Activated T-helper 17 cell treated with anti-CD3 and anti-CD28 coated beads, Interleukin-2, amount 50 U/mL, for 72 hours (primary cell): ENCODE measurements around the gene ING3. TPM values are rescaled to one million over a fixed set of nuclear protein-coding genes. Genes with fewer than 3 reads are reported as not detected.

Source experiments
- ATAC-seq: fragments of 150-1000 bp; cut with Tn5 transposase; replicated peaks from 2 replicates; pipeline ENCODE4 v1.10.0; 2021; ENCODE audit warnings: mild to moderate bottlenecking, moderate library complexity
- H3K27ac Mint-ChIP-seq: one replicate; pipeline ENCODE4 v1.8.0; 2022; ENCODE audit warnings: mixed read lengths
- H3K27me3 Mint-ChIP-seq: one replicate; pipeline ENCODE4 v1.8.0; 2022; ENCODE audit warnings: mixed read lengths
- H3K36me3 Mint-ChIP-seq: one replicate; pipeline ENCODE4 v1.8.0; 2022; ENCODE audit warnings: low read depth, mild to moderate bottlenecking, mixed read lengths
- H3K4me1 Mint-ChIP-seq: one replicate; pipeline ENCODE4 v1.8.0; 2022; ENCODE audit warnings: mixed read lengths
- H3K4me3 Mint-ChIP-seq: one replicate; pipeline ENCODE4 v1.8.0; 2022; ENCODE audit warnings: mild to moderate bottlenecking, mixed read lengths
- H3K9me3 Mint-ChIP-seq: one replicate; pipeline ENCODE4 v1.8.0; 2022; ENCODE audit warnings: mixed read lengths
- total RNA-seq, 2 donors: library from RNA; stranded (reverse); gene quantifications; one replicate each; pipeline ENCODE4 v1.2.3, GENCODE V29; 2022

The ING3 gene
- total RNA-seq, 2 donors from 2014 or later, result 21.9 to 29.9 TPM

GRCh38 chr7:120989257-120990220, 39.0 kb downstream of the ING3 start:
- peaks cover 4% of the 10 kb centered on the region for H3K4me1 Mint-ChIP-seq
- peak overlapping the region; percentile 70 for H3K4me3 Mint-ChIP-seq
- peaks cover 43% of the 10 kb centered on the region for H3K27me3 Mint-ChIP-seq
- ATAC-seq, result no peak
- no peaks in the 10 kb centered on the region for H3K36me3 Mint-ChIP-seq
- no peak overlapping the region for H3K27ac Mint-ChIP-seq
- H3K9me3 Mint-ChIP-seq, result no peaks in the 10 kb centered on the region

GRCh38 chr7:120990468-120991118, 40.0 kb downstream of the ING3 start:
- Mint-ChIP-seq H3K27ac (no peak overlapping the region), H3K27me3 (peaks cover 50% of the 10 kb centered on the region), H3K9me3 (no peaks in the 10 kb centered on the region), H3K4me1 (peaks cover 4% of the 10 kb centered on the region), H3K36me3 (no peaks in the 10 kb centered on the region), H3K4me3 (no peak overlapping the region)
- no peak for ATAC-seq

- no peak for ATAC-seq
- peaks cover 51% of the 10 kb centered on the region for H3K27me3 Mint-ChIP-seq
- no peak overlapping the region for H3K4me3 Mint-ChIP-seq
- H3K4me1 Mint-ChIP-seq, result peaks cover 8% of the 10 kb centered on the region
- H3K27ac Mint-ChIP-seq, result no peak overlapping the region
- H3K36me3 Mint-ChIP-seq, result no peaks in the 10 kb centered on the region
- H3K9me3 Mint-ChIP-seq, result no peaks in the 10 kb centered on the region
Measured at GRCh38 chr7:120991161-120991560, 40.6 kb downstream of the ING3 start.

- no peaks in the 10 kb centered on the region for H3K36me3 Mint-ChIP-seq
- peaks cover 46% of the 10 kb centered on the region for H3K27me3 Mint-ChIP-seq
- no peaks in the 10 kb centered on the region for H3K9me3 Mint-ChIP-seq
- no peak overlapping the region for H3K4me3 Mint-ChIP-seq
- peaks cover 12% of the 10 kb centered on the region for H3K4me1 Mint-ChIP-seq
- no peak overlapping the region for H3K27ac Mint-ChIP-seq
- ATAC-seq, result no peak
Measured at GRCh38 chr7:120991581-120991980, 41.0 kb downstream of the ING3 start.

GRCh38 chr7:120992272-120992964, 41.8 kb downstream of the ING3 start:
- Mint-ChIP-seq H3K36me3 (no peaks in the 10 kb centered on the region), H3K4me3 (no peak overlapping the region), H3K27ac (no peak overlapping the region), H3K9me3 (no peaks in the 10 kb centered on the region), H3K4me1 (peaks cover 17% of the 10 kb centered on the region), H3K27me3 (peaks cover 38% of the 10 kb centered on the region)
- ATAC-seq, result no peak

- no peak for ATAC-seq
- Mint-ChIP-seq H3K27ac (no peak overlapping the region), H3K4me3 (no peak overlapping the region), H3K27me3 (peaks cover 36% of the 10 kb centered on the region), H3K9me3 (no peaks in the 10 kb centered on the region), H3K4me1 (peaks cover 17% of the 10 kb centered on the region), H3K36me3 (no peaks in the 10 kb centered on the region)
Measured at GRCh38 chr7:120992965-120993494, 42.5 kb downstream of the ING3 start.

- Mint-ChIP-seq H3K27ac (no peak overlapping the region), H3K4me1 (peaks cover 16% of the 10 kb centered on the region), H3K36me3 (no peaks in the 10 kb centered on the region), H3K4me3 (no peak overlapping the region), H3K27me3 (peaks cover 34% of the 10 kb centered on the region), H3K9me3 (no peaks in the 10 kb centered on the region)
- ATAC-seq, result no peak
Measured at GRCh38 chr7:120993553-120994191, 43.1 kb downstream of the ING3 start.

GRCh38 chr7:120994512-120995410, 44.2 kb downstream of the ING3 start:
- H3K9me3 Mint-ChIP-seq, result no peaks in the 10 kb centered on the region

GRCh38 chr7:120995654-120996053, 45.1 kb downstream of the ING3 start:
- ATAC-seq, result no peak
- H3K4me1 Mint-ChIP-seq, result peaks cover 13% of the 10 kb centered on the region
- H3K36me3 Mint-ChIP-seq, result no peaks in the 10 kb centered on the region
- no peak overlapping the region for H3K4me3 Mint-ChIP-seq
- H3K27ac Mint-ChIP-seq, result no peak overlapping the region
- H3K27me3 Mint-ChIP-seq, result peaks cover 21% of the 10 kb centered on the region
- no peaks in the 10 kb centered on the region for H3K9me3 Mint-ChIP-seq

More at GRCh38 chr7:120994512-120995410, 44.2 kb downstream of the ING3 start:
- no peak for ATAC-seq
- Mint-ChIP-seq H3K27ac (no peak overlapping the region), H3K36me3 (no peaks in the 10 kb centered on the region), H3K4me1 (peaks cover 13% of the 10 kb centered on the region), H3K4me3 (no peak overlapping the region), H3K27me3 (peaks cover 25% of the 10 kb centered on the region)

- H3K4me3 Mint-ChIP-seq, result no peak overlapping the region
- ATAC-seq, result no peak
- no peaks in the 10 kb centered on the region for H3K36me3 Mint-ChIP-seq
- peaks cover 13% of the 10 kb centered on the region for H3K4me1 Mint-ChIP-seq
- no peaks in the 10 kb centered on the region for H3K9me3 Mint-ChIP-seq
- H3K27ac Mint-ChIP-seq, result no peak overlapping the region
- peaks cover 18% of the 10 kb centered on the region for H3K27me3 Mint-ChIP-seq
Measured at GRCh38 chr7:120996333-120996987, 45.9 kb downstream of the ING3 start.

- H3K36me3 Mint-ChIP-seq, result no peaks in the 10 kb centered on the region
- ATAC-seq, result no peak
- H3K4me1 Mint-ChIP-seq, result peaks cover 13% of the 10 kb centered on the region
- H3K9me3 Mint-ChIP-seq, result no peaks in the 10 kb centered on the region
- H3K4me3 Mint-ChIP-seq, result no peak overlapping the region
- no peak overlapping the region for H3K27ac Mint-ChIP-seq
- H3K27me3 Mint-ChIP-seq, result peaks cover 18% of the 10 kb centered on the region
Measured at GRCh38 chr7:120996988-120997345, 46.4 kb downstream of the ING3 start.

- Mint-ChIP-seq H3K27ac (no peak overlapping the region), H3K4me1 (peaks cover 13% of the 10 kb centered on the region), H3K36me3 (no peaks in the 10 kb centered on the region), H3K9me3 (no peaks in the 10 kb centered on the region), H3K27me3 (peaks cover 14% of the 10 kb centered on the region), H3K4me3 (no peak overlapping the region)
- ATAC-seq, result no peak
Measured at GRCh38 chr7:120997882-120998474, 47.4 kb downstream of the ING3 start.
